GM23338 (cell line): ENCODE data around the gene CSNK1A1L. TPM values are rescaled to one million over a fixed set of nuclear protein-coding genes. Genes with fewer than 3 reads are reported as not detected.

Source experiments
- ATAC-seq: fragments of 200-7000 bp; cut with Tn5 transposase; 3 replicates; pipeline ENCODE4 v1.9.1; 2020
- DNase-seq: peaks from one replicate; pipeline ENCODE4 v3.0.0-alpha.2; 2015; ENCODE audit warnings: low spot score
- H2AFZ ChIP-seq: fragments of 200-600 bp; sonication (generic); 2 replicates; pipeline ENCODE4 v1.8.0; 2016; ENCODE audit warnings: antibody characterized with exemption, mild to moderate bottlenecking, moderate library complexity
- H3F3A ChIP-seq: fragments of 200-600 bp; sonication (generic); replicated peaks from 2 replicates; pipeline ENCODE4 v1.8.0; 2017; ENCODE audit warnings: antibody characterized with exemption, mixed run types, low read depth
- H3K27ac ChIP-seq: fragments of 200-600 bp; sonication (generic); 2 replicates; pipeline ENCODE4 v1.6.1; 2016; ENCODE audit warnings: low read depth
- H3K27me3 ChIP-seq: fragments of 200-600 bp; sonication (generic); 2 replicates; pipeline ENCODE4 v1.8.0; 2016; ENCODE audit warnings: mild to moderate bottlenecking, mixed run types, moderate library complexity; ENCODE audit not compliant: insufficient read depth
- H3K36me3 ChIP-seq: fragments of 200-600 bp; sonication (generic); 2 replicates; pipeline ENCODE4 v1.8.0; 2016; ENCODE audit warnings: mild to moderate bottlenecking; ENCODE audit not compliant: insufficient read depth
- H3K4me1 ChIP-seq: fragments of 200-600 bp; sonication (generic); 2 replicates; pipeline ENCODE4 v1.8.0; 2016; ENCODE audit warnings: mild to moderate bottlenecking, moderate library complexity; ENCODE audit not compliant: insufficient read depth
- H3K4me2 ChIP-seq: fragments of 200-600 bp; sonication (generic); 2 replicates; pipeline ENCODE4 v1.7.1; 2017; ENCODE audit warnings: mixed run types
- H3K4me3 ChIP-seq: fragments of 200-600 bp; sonication (generic); 2 replicates; pipeline ENCODE4 v1.6.1; 2016; ENCODE audit warnings: mixed run types
- H3K79me2 ChIP-seq: fragments of 200-600 bp; sonication (generic); replicated peaks from 2 replicates; pipeline ENCODE4 v1.8.0; 2017; ENCODE audit warnings: mild to moderate bottlenecking; ENCODE audit not compliant: insufficient read depth
- H3K9me2 ChIP-seq: fragments of 200-600 bp; sonication (generic); 2 replicates; pipeline ENCODE4 v1.8.0; 2017; ENCODE audit not compliant: insufficient read depth
- H4K20me1 ChIP-seq: fragments of 200-600 bp; sonication (generic); replicated peaks from 2 replicates; pipeline ENCODE4 v1.8.0; 2017; ENCODE audit warnings: mild to moderate bottlenecking; ENCODE audit not compliant: insufficient read depth
- H3K27ac Mint-ChIP-seq: 2 replicates; pipeline ENCODE4 v1.8.0; 2020; ENCODE audit warnings: inconsistent platforms, mild to moderate bottlenecking, moderate library complexity, mixed read lengths
- H3K27me3 Mint-ChIP-seq: 3 replicates; pipeline ENCODE4 v1.8.0; 2022; ENCODE audit warnings: low read depth, mild to moderate bottlenecking, moderate library complexity, mixed read lengths, inconsistent platforms; ENCODE audit not compliant: insufficient read depth, poor library complexity
- H3K36me3 Mint-ChIP-seq: 3 replicates; pipeline ENCODE4 v1.8.0; 2021; ENCODE audit warnings: low read depth, mild to moderate bottlenecking, inconsistent platforms, moderate library complexity, mixed read lengths
- H3K4me1 Mint-ChIP-seq: 3 replicates; pipeline ENCODE4 v1.8.0; 2020; ENCODE audit warnings: mild to moderate bottlenecking, inconsistent platforms, mixed read lengths
- H3K4me3 Mint-ChIP-seq: 3 replicates; pipeline ENCODE4 v1.8.0; 2021; ENCODE audit warnings: moderate library complexity, mild to moderate bottlenecking, inconsistent platforms, mixed read lengths
- H3K9me3 Mint-ChIP-seq: 3 replicates; pipeline ENCODE4 v1.8.0; 2020; ENCODE audit warnings: moderate library complexity, mild to moderate bottlenecking, inconsistent platforms, mixed read lengths
- CREB1 ChIP-seq: fragments of 250-450 bp; sonication (Bioruptor Pico); IDR thresholded peaks from 2 replicates; pipeline ENCODE4 v1.5.0; 2020; ENCODE audit warnings: low read depth, mild to moderate bottlenecking, moderate library complexity
- CTCF ChIP-seq, 2 experiments: fragments of 200-600 bp in 1 of 2; sonication (generic) in 1 of 2; conservative IDR thresholded peaks; 2 replicates each; pipeline versions ENCODE4 v1.5.1 to v1.6.1; 2016 to 2017; ENCODE audit warnings: antibody characterized with exemption in 2 of 2, low read depth in 2 of 2, mild to moderate bottlenecking in 2 of 2, moderate library complexity in 1 of 2
- EZH2 ChIP-seq: fragments of 200-600 bp; sonication (generic); IDR thresholded peaks from one replicate; pipeline ENCODE4 v1.8.0; 2017; ENCODE audit warnings: antibody characterized with exemption, mild to moderate bottlenecking, low read depth; ENCODE audit not compliant: unreplicated experiment
- EZH2phosphoT487 ChIP-seq: fragments of 200-600 bp; sonication (generic); IDR thresholded peaks from one replicate; pipeline ENCODE4 v1.8.1; 2018; ENCODE audit warnings: antibody characterized with exemption; ENCODE audit not compliant: unreplicated experiment
- JUNB ChIP-seq: IDR thresholded peaks from one replicate; pipeline ENCODE4 v1.6.1; 2016; ENCODE audit warnings: antibody characterized with exemption; ENCODE audit not compliant: unreplicated experiment
- NANOG ChIP-seq: IDR thresholded peaks from 2 replicates; pipeline ENCODE4 v1.6.1; 2016; ENCODE audit warnings: antibody characterized with exemption, borderline replicate concordance
- POLR2AphosphoS5 ChIP-seq: IDR thresholded peaks from 2 replicates; pipeline ENCODE4 v1.6.1; 2016; ENCODE audit warnings: antibody characterized with exemption, low read depth
- REST ChIP-seq: IDR thresholded peaks from one replicate; pipeline ENCODE4 v1.6.1; 2018; ENCODE audit warnings: antibody characterized with exemption; ENCODE audit not compliant: unreplicated experiment
- STAT1 ChIP-seq: IDR thresholded peaks from one replicate; pipeline ENCODE4 v1.6.1; 2016; ENCODE audit warnings: antibody characterized with exemption; ENCODE audit not compliant: unreplicated experiment
- ZNF114 ChIP-seq: fragments of 250-450 bp; sonication (Bioruptor Pico); IDR thresholded peaks from 2 replicates; pipeline ENCODE4 v1.5.0; 2020; ENCODE audit warnings: mild to moderate bottlenecking, moderate library complexity
- ZNF331 ChIP-seq: fragments of 250-450 bp; sonication (Bioruptor Pico); IDR thresholded peaks from 2 replicates; pipeline ENCODE4 v1.5.0; 2020; ENCODE audit warnings: low read depth, mild to moderate bottlenecking, moderate library complexity
- polyA plus RNA-seq: library from polyadenylated mRNA; unstranded; fragments of >200 nt; fragmentation: Nextera tagmentation; extraction: Ambion mirVana; gene quantifications from 2 replicates; pipeline ENCODE4 v1.2.1, GENCODE V29; 2016
- total RNA-seq: library from RNA; depleted of rRNA; stranded (reverse); fragments of >200 nt; shearing (Covaris generic); gene quantifications from 2 replicates; pipeline ENCODE4 v1.2.3, GENCODE V29; 2014
- TF ChIP-seq, protein P1 (sequence below): IDR thresholded peaks from 2 replicates; pipeline ENCODE4 v1.6.1; 2016; ENCODE audit warnings: antibody characterized with exemption
- TF ChIP-seq, protein P2 (sequence below): fragments of 250-450 bp; sonication (Bioruptor Pico); IDR thresholded peaks from 2 replicates; pipeline ENCODE4 v1.5.0; 2020; ENCODE audit warnings: mild to moderate bottlenecking, moderate library complexity

CSNK1A1L gene
- total and polyA plus RNA-seq, 2 experiments from 2014 or later: not detected

GRCh38 chr13:37149380-37149779, 43.9 kb upstream of the CSNK1A1L start:
- peak; percentile 60; the same call in 2 of the 3 replicates for ATAC-seq
- no peaks in the 10 kb centered on the region for H3K36me3 ChIP-seq
- peaks cover 2% of the 10 kb centered on the region; the same call in 2 of the 3 replicates for H3K9me3 Mint-ChIP-seq

More at GRCh38 chr13:37149380-37149779, 43.9 kb upstream of the CSNK1A1L start:
- no peaks in the 10 kb centered on the region for H3K27me3 ChIP-seq
- H3K4me3 Mint-ChIP-seq: no peak overlapping the region
- H3K4me1 ChIP-seq: no peaks in the 10 kb centered on the region
- no peaks in the 10 kb centered on the region; the same call in 2 of the 3 replicates for H3K36me3 Mint-ChIP-seq
- no peaks in the 10 kb centered on the region for H3K79me2 ChIP-seq
- H4K20me1 ChIP-seq: no peaks in the 10 kb centered on the region
- TF ChIP-seq CREB1 (CRISPR knock-in tag): no peak
- no peak for TF ChIP-seq POLR2AphosphoS5
- no peak for TF ChIP-seq ZNF331 (CRISPR knock-in tag)
- no peak for TF ChIP-seq CTCF (conservative IDR thresholded peaks at IDR 0.05; ENCODE audit: low read depth in 2 of 2)
- TF ChIP-seq REST: no peak
- no peak for TF ChIP-seq JUNB
- TF ChIP-seq, protein P1, sequence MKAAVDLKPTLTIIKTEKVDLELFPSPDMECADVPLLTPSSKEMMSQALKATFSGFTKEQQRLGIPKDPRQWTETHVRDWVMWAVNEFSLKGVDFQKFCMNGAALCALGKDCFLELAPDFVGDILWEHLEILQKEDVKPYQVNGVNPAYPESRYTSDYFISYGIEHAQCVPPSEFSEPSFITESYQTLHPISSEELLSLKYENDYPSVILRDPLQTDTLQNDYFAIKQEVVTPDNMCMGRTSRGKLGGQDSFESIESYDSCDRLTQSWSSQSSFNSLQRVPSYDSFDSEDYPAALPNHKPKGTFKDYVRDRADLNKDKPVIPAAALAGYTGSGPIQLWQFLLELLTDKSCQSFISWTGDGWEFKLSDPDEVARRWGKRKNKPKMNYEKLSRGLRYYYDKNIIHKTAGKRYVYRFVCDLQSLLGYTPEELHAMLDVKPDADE: no peak
- no peak for TF ChIP-seq STAT1
- no peak for TF ChIP-seq NANOG
- no peak for TF ChIP-seq EZH2
- TF ChIP-seq, protein P2, sequence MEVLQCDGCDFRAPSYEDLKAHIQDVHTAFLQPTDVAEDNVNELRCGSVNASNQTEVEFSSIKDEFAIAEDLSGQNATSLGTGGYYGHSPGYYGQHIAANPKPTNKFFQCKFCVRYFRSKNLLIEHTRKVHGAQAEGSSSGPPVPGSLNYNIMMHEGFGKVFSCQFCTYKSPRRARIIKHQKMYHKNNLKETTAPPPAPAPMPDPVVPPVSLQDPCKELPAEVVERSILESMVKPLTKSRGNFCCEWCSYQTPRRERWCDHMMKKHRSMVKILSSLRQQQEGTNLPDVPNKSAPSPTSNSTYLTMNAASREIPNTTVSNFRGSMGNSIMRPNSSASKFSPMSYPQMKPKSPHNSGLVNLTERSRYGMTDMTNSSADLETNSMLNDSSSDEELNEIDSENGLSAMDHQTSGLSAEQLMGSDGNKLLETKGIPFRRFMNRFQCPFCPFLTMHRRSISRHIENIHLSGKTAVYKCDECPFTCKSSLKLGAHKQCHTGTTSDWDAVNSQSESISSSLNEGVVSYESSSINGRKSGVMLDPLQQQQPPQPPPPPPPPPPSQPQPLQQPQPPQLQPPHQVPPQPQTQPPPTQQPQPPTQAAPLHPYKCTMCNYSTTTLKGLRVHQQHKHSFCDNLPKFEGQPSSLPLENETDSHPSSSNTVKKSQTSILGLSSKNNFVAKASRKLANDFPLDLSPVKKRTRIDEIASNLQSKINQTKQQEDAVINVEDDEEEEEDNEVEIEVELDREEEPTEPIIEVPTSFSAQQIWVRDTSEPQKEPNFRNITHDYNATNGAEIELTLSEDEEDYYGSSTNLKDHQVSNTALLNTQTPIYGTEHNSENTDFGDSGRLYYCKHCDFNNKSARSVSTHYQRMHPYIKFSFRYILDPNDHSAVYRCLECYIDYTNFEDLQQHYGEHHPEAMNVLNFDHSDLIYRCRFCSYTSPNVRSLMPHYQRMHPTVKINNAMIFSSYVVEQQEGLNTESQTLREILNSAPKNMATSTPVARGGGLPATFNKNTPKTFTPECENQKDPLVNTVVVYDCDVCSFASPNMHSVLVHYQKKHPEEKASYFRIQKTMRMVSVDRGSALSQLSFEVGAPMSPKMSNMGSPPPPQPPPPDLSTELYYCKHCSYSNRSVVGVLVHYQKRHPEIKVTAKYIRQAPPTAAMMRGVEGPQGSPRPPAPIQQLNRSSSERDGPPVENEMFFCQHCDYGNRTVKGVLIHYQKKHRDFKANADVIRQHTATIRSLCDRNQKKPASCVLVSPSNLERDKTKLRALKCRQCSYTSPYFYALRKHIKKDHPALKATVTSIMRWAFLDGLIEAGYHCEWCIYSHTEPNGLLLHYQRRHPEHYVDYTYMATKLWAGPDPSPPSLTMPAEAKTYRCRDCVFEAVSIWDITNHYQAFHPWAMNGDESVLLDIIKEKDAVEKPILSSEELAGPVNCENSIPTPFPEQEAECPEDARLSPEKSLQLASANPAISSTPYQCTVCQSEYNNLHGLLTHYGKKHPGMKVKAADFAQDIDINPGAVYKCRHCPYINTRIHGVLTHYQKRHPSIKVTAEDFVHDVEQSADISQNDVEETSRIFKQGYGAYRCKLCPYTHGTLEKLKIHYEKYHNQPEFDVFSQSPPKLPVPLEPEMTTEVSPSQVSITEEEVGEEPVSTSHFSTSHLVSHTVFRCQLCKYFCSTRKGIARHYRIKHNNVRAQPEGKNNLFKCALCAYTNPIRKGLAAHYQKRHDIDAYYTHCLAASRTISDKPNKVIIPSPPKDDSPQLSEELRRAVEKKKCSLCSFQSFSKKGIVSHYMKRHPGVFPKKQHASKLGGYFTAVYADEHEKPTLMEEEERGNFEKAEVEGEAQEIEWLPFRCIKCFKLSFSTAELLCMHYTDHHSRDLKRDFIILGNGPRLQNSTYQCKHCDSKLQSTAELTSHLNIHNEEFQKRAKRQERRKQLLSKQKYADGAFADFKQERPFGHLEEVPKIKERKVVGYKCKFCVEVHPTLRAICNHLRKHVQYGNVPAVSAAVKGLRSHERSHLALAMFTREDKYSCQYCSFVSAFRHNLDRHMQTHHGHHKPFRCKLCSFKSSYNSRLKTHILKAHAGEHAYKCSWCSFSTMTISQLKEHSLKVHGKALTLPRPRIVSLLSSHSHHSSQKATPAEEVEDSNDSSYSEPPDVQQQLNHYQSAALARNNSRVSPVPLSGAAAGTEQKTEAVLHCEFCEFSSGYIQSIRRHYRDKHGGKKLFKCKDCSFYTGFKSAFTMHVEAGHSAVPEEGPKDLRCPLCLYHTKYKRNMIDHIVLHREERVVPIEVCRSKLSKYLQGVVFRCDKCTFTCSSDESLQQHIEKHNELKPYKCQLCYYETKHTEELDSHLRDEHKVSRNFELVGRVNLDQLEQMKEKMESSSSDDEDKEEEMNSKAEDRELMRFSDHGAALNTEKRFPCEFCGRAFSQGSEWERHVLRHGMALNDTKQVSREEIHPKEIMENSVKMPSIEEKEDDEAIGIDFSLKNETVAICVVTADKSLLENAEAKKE (CRISPR knock-in tag): no peak
- TF ChIP-seq EZH2phosphoT487: no peak
- TF ChIP-seq ZNF114: no peak
- no peaks in the 10 kb centered on the region for H3F3A ChIP-seq
- no peaks in the 10 kb centered on the region for H3K4me1 Mint-ChIP-seq
- H3K27ac Mint-ChIP-seq: no peak overlapping the region
- H3K4me2 ChIP-seq: no peak overlapping the region
- no peak overlapping the region for H2AFZ ChIP-seq
- H3K9me2 ChIP-seq: no peaks in the 10 kb centered on the region
- peak; percentile 10 for DNase-seq
- no peak overlapping the region for H3K4me3 ChIP-seq
- H3K27me3 Mint-ChIP-seq: no peaks in the 10 kb centered on the region
- no peak overlapping the region for H3K27ac ChIP-seq
